Lung (tissue), 12 donors: ENCODE data around the gene STK31. TPM values are rescaled to one million over a fixed set of nuclear protein-coding genes. Genes with fewer than 3 reads are reported as not detected.
"Not testable (repeated sequence)": the region's sequence is repeated elsewhere in the genome, so short reads cannot be mapped to it uniquely, and the experiment has no call there.

Source experiments
- ATAC-seq: fragments of 200-7000 bp; cut with Tn5 transposase; one replicate; pipeline ENCODE4 v1.9.1; 2020; ENCODE audit warnings: moderate number of reproducible peaks; ENCODE audit not compliant: insufficient read depth, low FRiP score
- DNase-seq, 3 donors: peaks; one replicate each; pipeline ENCODE4 v3.0.0-alpha.2; 2013 to 2017
- H3K27ac ChIP-seq, 2 donors: one replicate each; pipeline ENCODE4 v1.5.1; 2013; ENCODE audit warnings: mild to moderate bottlenecking in 2 of 2, moderate library complexity in 2 of 2, control low read depth in 1 of 2, inconsistent platforms in 1 of 2, low read depth in 1 of 2, low read length in 1 of 2
- H3K27me3 ChIP-seq, 3 donors: one replicate each; pipeline ENCODE4 v1.5.1; 2013; ENCODE audit warnings: low read length in 2 of 3; ENCODE audit not compliant: control insufficient read depth in 3 of 3, insufficient read depth in 3 of 3
- H3K36me3 ChIP-seq, 4 donors: one replicate each; pipeline ENCODE4 v1.5.1; 2013; ENCODE audit warnings: low read length in 4 of 4, mild to moderate bottlenecking in 1 of 4, moderate library complexity in 1 of 4; ENCODE audit not compliant: control insufficient read depth in 4 of 4, insufficient read depth in 4 of 4
- H3K4me1 ChIP-seq, 5 donors: one replicate each; pipeline ENCODE4 v1.5.1; 2013; ENCODE audit warnings: low read length in 5 of 5, mild to moderate bottlenecking in 2 of 5, moderate library complexity in 1 of 5; ENCODE audit not compliant: control insufficient read depth in 5 of 5, insufficient read depth in 5 of 5
- H3K4me3 ChIP-seq: one replicate; pipeline ENCODE4 v1.5.1; 2013; ENCODE audit warnings: mild to moderate bottlenecking, control low read depth, moderate library complexity
- H3K9ac ChIP-seq, 2 donors: one replicate each; pipeline ENCODE4 v1.5.1; 2013; ENCODE audit warnings: low read length in 2 of 2, control low read depth in 1 of 2; ENCODE audit not compliant: insufficient read depth in 1 of 2
- H3K9me3 ChIP-seq, 4 donors: one replicate each; pipeline ENCODE4 v1.5.1; 2013; ENCODE audit warnings: low read length in 3 of 4, mild to moderate bottlenecking in 1 of 4, moderate library complexity in 1 of 4; ENCODE audit not compliant: control insufficient read depth in 4 of 4, insufficient read depth in 3 of 4
- WGBS, 2 donors: extraction: QIAGEN DNeasy Blood & Tissue Kit; methylation state at CpG; one replicate each; pipeline ENCODE4 v1.1.7; 2013; 5-methylcytosine and 5-hydroxymethylcytosine counted together
- polyA plus RNA-seq, 2 donors: library from polyadenylated mRNA; stranded (reverse); fragments of 200-250 nt; gene quantifications; one replicate each; pipeline ENCODE4 v1.2.1, GENCODE V29; 2013
- total RNA-seq, 2 donors: library from RNA; depleted of rRNA in 1 of 2; stranded (reverse); fragments of >200 nt in 1 of 2; gene quantifications; one replicate each; pipeline ENCODE4 v1.2.1, GENCODE V29; 2014 to 2021
- TF ChIP-seq, protein P1 (sequence below): IDR thresholded peaks from 2 replicates; pipeline ENCODE4 v1.5.1; 2012; ENCODE audit warnings: mild to moderate bottlenecking; ENCODE audit errors: control extremely low read depth, extremely low read depth
- donor health status: control.
- donor health status: control.
- donor health status: Bipolar disorder and iron deficiency.
- donor health status: healthy.
- donor health status: DM: yes; HTN: yes; CAD: no.

Gene STK31
- total and polyA plus RNA-seq, 4 donors: 0.53 to 1.3 (median 0.80) TPM

DNA sequence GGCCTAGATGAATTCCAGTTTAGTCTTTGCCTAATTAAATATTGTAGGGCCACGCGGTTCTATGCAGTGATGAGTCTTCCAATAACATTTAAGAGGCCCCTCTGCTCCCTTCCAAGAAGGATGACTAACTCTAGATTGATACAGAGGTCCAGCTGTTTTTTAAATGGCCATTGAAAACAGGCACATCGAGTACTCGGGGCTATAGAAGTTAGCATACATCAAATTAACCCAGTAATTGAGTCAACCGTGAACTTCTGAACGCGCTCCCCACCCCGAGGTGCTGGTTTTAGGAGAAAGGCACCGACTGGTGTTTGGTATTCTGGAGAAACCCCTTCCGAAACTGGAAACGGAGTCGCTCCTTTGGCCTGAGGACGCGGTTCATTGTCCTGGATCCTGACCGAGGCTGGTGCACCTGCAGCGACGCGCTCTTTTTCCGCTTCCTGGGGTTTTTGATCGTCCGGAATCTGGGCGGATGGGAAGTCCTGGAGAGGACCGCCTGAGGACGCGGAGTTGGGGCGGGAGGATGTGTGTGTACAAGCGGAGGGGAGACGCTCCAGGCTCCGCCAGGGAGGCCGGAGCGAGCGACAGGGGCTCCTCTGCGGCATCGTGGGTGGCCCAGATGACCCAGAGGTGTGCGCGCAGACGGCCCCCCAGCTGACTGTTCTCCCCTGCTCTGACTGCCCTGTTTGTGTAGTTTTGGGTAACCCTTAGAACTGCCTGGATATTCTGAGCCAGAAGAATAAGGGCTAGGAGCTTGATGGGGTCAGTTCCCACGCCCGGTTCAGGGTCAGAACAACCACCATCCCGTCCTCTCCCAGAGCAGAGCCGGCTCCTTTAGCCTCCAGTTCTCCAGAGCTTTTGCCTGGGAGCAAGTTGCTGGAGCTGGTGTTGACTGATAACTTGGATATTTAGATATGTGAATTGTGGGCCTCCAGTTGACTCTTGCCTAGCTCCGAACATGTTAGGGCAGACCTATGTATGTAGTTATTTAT lies 29.3 kb upstream of the STK31 start:
- Histone ChIP-seq H3K9ac (peak overlapping the region; percentile 70 to 82), H3K27me3 (no peaks in the 10 kb centered on the region), H3K4me3 (peak overlapping the region; percentile 86), H3K36me3 (peaks cover 0 to 1% (median 0%) of the 10 kb centered on the region in 4 donors), H3K4me1 (peaks cover 0 to 6% (median 3%) of the 10 kb centered on the region in 5 donors), H3K27ac (peak overlapping the region; percentile 80 to 96), H3K9me3 (no peaks in the 10 kb centered on the region)
- ATAC-seq (peak; percentile 67), DNase-seq (peak; percentile 75 to 80 (median 76))
- WGBS, 2 donors: 6 to 7% methylated on average over 42 of the region's 42 CpGs
- TF ChIP-seq, protein P1, sequence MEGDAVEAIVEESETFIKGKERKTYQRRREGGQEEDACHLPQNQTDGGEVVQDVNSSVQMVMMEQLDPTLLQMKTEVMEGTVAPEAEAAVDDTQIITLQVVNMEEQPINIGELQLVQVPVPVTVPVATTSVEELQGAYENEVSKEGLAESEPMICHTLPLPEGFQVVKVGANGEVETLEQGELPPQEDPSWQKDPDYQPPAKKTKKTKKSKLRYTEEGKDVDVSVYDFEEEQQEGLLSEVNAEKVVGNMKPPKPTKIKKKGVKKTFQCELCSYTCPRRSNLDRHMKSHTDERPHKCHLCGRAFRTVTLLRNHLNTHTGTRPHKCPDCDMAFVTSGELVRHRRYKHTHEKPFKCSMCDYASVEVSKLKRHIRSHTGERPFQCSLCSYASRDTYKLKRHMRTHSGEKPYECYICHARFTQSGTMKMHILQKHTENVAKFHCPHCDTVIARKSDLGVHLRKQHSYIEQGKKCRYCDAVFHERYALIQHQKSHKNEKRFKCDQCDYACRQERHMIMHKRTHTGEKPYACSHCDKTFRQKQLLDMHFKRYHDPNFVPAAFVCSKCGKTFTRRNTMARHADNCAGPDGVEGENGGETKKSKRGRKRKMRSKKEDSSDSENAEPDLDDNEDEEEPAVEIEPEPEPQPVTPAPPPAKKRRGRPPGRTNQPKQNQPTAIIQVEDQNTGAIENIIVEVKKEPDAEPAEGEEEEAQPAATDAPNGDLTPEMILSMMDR: no peak

- not testable (repeated sequence) for H3K4me3 ChIP-seq, H3K4me1 ChIP-seq, H3K27ac ChIP-seq, H3K27me3 ChIP-seq, H3K9me3 ChIP-seq, H3K36me3 ChIP-seq, ATAC-seq, H3K9ac ChIP-seq
- 77 to 86% methylated on average over 6 of the region's 6 CpGs for WGBS, 2 donors
- peak in 2 of 3 donors; percentile 15 to 35 for DNase-seq
These were observed 26.0 kb upstream of the STK31 start for GRCh38 chr7:23684041-23684440.

- no peaks in the 10 kb centered on the region for H3K27me3 ChIP-seq
- DNase-seq (peak in 2 of 3 donors; percentile 17 to 27), ATAC-seq (no peak)
- TF ChIP-seq, protein P1: no peak
- H3K9ac ChIP-seq: no peak overlapping the region
- peaks cover 0 to 7% (median 0%) of the 10 kb centered on the region in 5 donors for H3K4me1 ChIP-seq
- H3K36me3 ChIP-seq: peaks cover 0 to 3% (median 1%) of the 10 kb centered on the region in 4 donors
- 71 to 72% methylated on average over 3 of the region's 3 CpGs for WGBS, 2 donors
- no peak overlapping the region for H3K4me3 ChIP-seq
- no peak overlapping the region for H3K27ac ChIP-seq
- no peaks in the 10 kb centered on the region for H3K9me3 ChIP-seq
These were observed 24.3 kb upstream of the STK31 start for GRCh38 chr7:23685731-23686130.

GRCh38 chr7:23687011-23687410 lies 23.0 kb upstream of the STK31 start:
- 73 to 79% methylated on average over 2 of the region's 2 CpGs for whole genome bisulfite sequencing, 2 donors
- H3K4me1 ChIP-seq: peaks cover 0 to 6% (median 0%) of the 10 kb centered on the region in 5 donors
- H3K27ac ChIP-seq: no peak overlapping the region
- ATAC-seq: no peak
- no peaks in the 10 kb centered on the region for H3K27me3 ChIP-seq
- TF ChIP-seq, protein P1: no peak
- peak in 1 of 3 donors; percentile 14 for DNase-seq
- no peak overlapping the region for H3K9ac ChIP-seq
- H3K36me3 ChIP-seq: peaks cover 0 to 7% (median under 1%) of the 10 kb centered on the region in 4 donors
- no peak overlapping the region for H3K4me3 ChIP-seq
- H3K9me3 ChIP-seq: no peaks in the 10 kb centered on the region
